Naive thymus-derived CD4-positive, alpha-beta T cell (primary cell): ENCODE data around the gene TMEM181. TPM values are rescaled to one million over a fixed set of nuclear protein-coding genes. Genes with fewer than 3 reads are reported as not detected.
"Not testable (repeated sequence)": the region's sequence is repeated elsewhere in the genome, so short reads cannot be mapped to it uniquely, and the experiment has no call there.

Experiments
- ATAC-seq: fragments of 150-1000 bp; cut with Tn5 transposase; 2 replicates; pipeline ENCODE4 v1.10.0; 2021; ENCODE audit warnings: mild to moderate bottlenecking, moderate library complexity
- CTCF ChIA-PET: fragments of 350-600 bp; sonication (Branson Sonifier 250); formaldehyde crosslinking; loops from one replicate; lab custom pipeline; 2021; ENCODE audit warnings: antibody characterized with exemption; lab: Charles Lee
- POLR2A ChIA-PET: fragments of 350-600 bp; sonication (Branson Sonifier 250); formaldehyde crosslinking; loops from one replicate; lab custom pipeline; 2021; ENCODE audit warnings: antibody characterized with exemption, inconsistent platforms; lab: Charles Lee
- DNase-seq, 9 donors: peaks; one replicate each; pipeline versions ENCODE4 v3.0.0 to v3.0.0-alpha.2; 2020 to 2022; ENCODE audit warnings: mixed read lengths in 1 of 9
- H3K27ac ChIP-seq: one replicate; pipeline ENCODE4 v1.7.0; 2013; ENCODE audit warnings: mild to moderate bottlenecking, low read depth, low read length, moderate library complexity
- H3K27me3 ChIP-seq, 2 donors: one replicate each; pipeline ENCODE4 v1.7.0; 2013; ENCODE audit warnings: low read length in 2 of 2, mild to moderate bottlenecking in 2 of 2, moderate library complexity in 2 of 2; ENCODE audit not compliant: control insufficient read depth in 2 of 2, insufficient read depth in 2 of 2
- H3K36me3 ChIP-seq, 3 experiments: 1 replicate in 2 of 3; 2 replicates in 1 of 3; pipeline ENCODE4 v1.7.0; 2013; ENCODE audit warnings: low read length in 3 of 3, mild to moderate bottlenecking in 3 of 3, moderate library complexity in 1 of 3; ENCODE audit not compliant: insufficient read depth in 3 of 3, control insufficient read depth in 2 of 3
- H3K4me1 ChIP-seq, 2 donors: one replicate each; pipeline ENCODE4 v1.7.0; 2013; ENCODE audit warnings: low read length in 2 of 2, mild to moderate bottlenecking in 2 of 2, moderate library complexity in 1 of 2; ENCODE audit not compliant: control insufficient read depth in 2 of 2, insufficient read depth in 2 of 2
- H3K4me3 ChIP-seq: 2 replicates; pipeline ENCODE4 v1.7.0; 2013; ENCODE audit warnings: mild to moderate bottlenecking, low read length
- H3K9me3 ChIP-seq, 3 experiments: 1 replicate in 2 of 3; 2 replicates in 1 of 3; pipeline ENCODE4 v1.7.0; 2013; ENCODE audit warnings: low read length in 3 of 3; ENCODE audit not compliant: control insufficient read depth in 2 of 3
- H3K27ac Mint-ChIP-seq, 9 donors: one replicate each; pipeline ENCODE4 v1.8.0; 2020 to 2022; ENCODE audit warnings: mixed read lengths in 9 of 9, mild to moderate bottlenecking in 8 of 9, moderate library complexity in 5 of 9, inconsistent platforms in 2 of 9
- H3K27me3 Mint-ChIP-seq, 5 donors: one replicate each; pipeline ENCODE4 v1.8.0; 2021 to 2022; ENCODE audit warnings: mixed read lengths in 5 of 5, mild to moderate bottlenecking in 1 of 5
- H3K36me3 Mint-ChIP-seq, 5 donors: one replicate each; pipeline ENCODE4 v1.8.0; 2020 to 2022; ENCODE audit warnings: mixed read lengths in 5 of 5, mild to moderate bottlenecking in 3 of 5, inconsistent platforms in 1 of 5
- H3K4me1 Mint-ChIP-seq, 7 donors: one replicate each; pipeline ENCODE4 v1.8.0; 2020 to 2022; ENCODE audit warnings: mixed read lengths in 7 of 7, mild to moderate bottlenecking in 3 of 7, inconsistent platforms in 1 of 7
- H3K4me3 Mint-ChIP-seq, 10 donors: one replicate each; pipeline ENCODE4 v1.8.0; 2020 to 2022; ENCODE audit warnings: mild to moderate bottlenecking in 10 of 10, mixed read lengths in 10 of 10, moderate library complexity in 6 of 10, inconsistent platforms in 2 of 10
- H3K9me3 Mint-ChIP-seq, 11 donors: one replicate each; pipeline ENCODE4 v1.8.0; 2020 to 2022; ENCODE audit warnings: mixed read lengths in 11 of 11, mild to moderate bottlenecking in 4 of 11, inconsistent platforms in 1 of 11, moderate library complexity in 1 of 11
- intact Hi-C, 2 donors: fragments of 100-400 bp; cut with micrococcal nuclease; formaldehyde crosslinking; loops; one replicate each; pipeline ENCODE4 v1.15.1; 2023
- polyA plus RNA-seq, 2 donors: library from polyadenylated mRNA; unstranded; fragments of 300-500 nt; fragmentation: Illumina TruSeq; gene quantifications; one replicate each; pipeline ENCODE4 v1.2.3, GENCODE V29; 2021
- total RNA-seq, 6 experiments: library from RNA in 5 of 6; stranded (reverse) in 5 of 6; gene quantifications; 1 replicate in 5 of 6; 2 replicates in 1 of 6; pipeline ENCODE4 v1.2.3 and lab custom pipeline; 2021 to 2026

TMEM181 gene
- total and polyA plus RNA-seq, 7 experiments from 2014 or later, result 1.9 to 17.2 (median 15.7) TPM

GRCh38 chr6:158554611-158555361, 5.1 kb upstream of the TMEM181 start:
- Mint-ChIP-seq H3K4me3 (no peak overlapping the region), H3K9me3 (no peaks in the 10 kb centered on the region), H3K27me3 (peaks cover 0 to 35% (median 0%) of the 10 kb centered on the region in 5 donors), H3K36me3 (no peaks in the 10 kb centered on the region), H3K27ac (no peak overlapping the region), H3K4me1 (peaks cover 0 to 14% (median 4%) of the 10 kb centered on the region in 7 donors)
- Histone ChIP-seq H3K4me1 (peaks cover 5 to 6% of the 10 kb centered on the region in 2 donors), H3K27me3 (no peaks in the 10 kb centered on the region), H3K27ac (no peak overlapping the region), H3K9me3 (no peaks in the 10 kb centered on the region), H3K4me3 (no peak overlapping the region), H3K36me3 (no peaks in the 10 kb centered on the region)
- DNase-seq (no peak), ATAC-seq (no peak)
- ChIA-PET POLR2A (interaction anchor here (0.5 kb wide), 1 partner anchor 99 kb away, joined by 5 read pairs; no protein-coding TSS in a partner anchor), CTCF (no interaction called here)
- intact Hi-C loops, result no loop called here

GRCh38 chr6:158556113-158556512, 3.8 kb upstream of the TMEM181 start:
- ATAC-seq (no peak), DNase-seq (no peak)
- POLR2A ChIA-PET, result no interaction called here
- Histone ChIP-seq H3K27me3 (no peaks in the 10 kb centered on the region), H3K9me3 (no peaks in the 10 kb centered on the region), H3K4me1 (peaks cover 8 to 9% of the 10 kb centered on the region in 2 donors), H3K27ac (no peak overlapping the region), H3K4me3 (no peak overlapping the region), H3K36me3 (peaks cover 0 to 6% (median 0%) of the 10 kb centered on the region in 3 experiments)
- peaks cover 0 to 37% (median 0%) of the 10 kb centered on the region in 5 donors for H3K27me3 Mint-ChIP-seq
- H3K4me1 Mint-ChIP-seq, result peaks cover 2 to 19% (median 9%) of the 10 kb centered on the region in 7 donors
- H3K36me3 Mint-ChIP-seq, result no peaks in the 10 kb centered on the region
- H3K9me3 Mint-ChIP-seq, result no peaks in the 10 kb centered on the region
- no peak overlapping the region for H3K4me3 Mint-ChIP-seq
- CTCF ChIA-PET, result no interaction called here
- H3K27ac Mint-ChIP-seq, result no peak overlapping the region
- intact Hi-C loops, result no loop called here

- H3K27me3 ChIP-seq, CTCF ChIA-PET, H3K9me3 ChIP-seq, H3K4me3 ChIP-seq, H3K27ac ChIP-seq, intact Hi-C loops, H3K9me3 Mint-ChIP-seq, H3K27ac Mint-ChIP-seq, H3K36me3 Mint-ChIP-seq, H3K36me3 ChIP-seq, ATAC-seq, DNase-seq: not testable (repeated sequence)
- Mint-ChIP-seq H3K27me3 (peaks cover 0 to 34% (median 0%) of the 10 kb centered on the region in 5 donors), H3K4me1 (peaks cover 11 to 29% (median 19%) of the 10 kb centered on the region in 7 donors), H3K4me3 (peak overlapping the region in 1 of 10 donors; percentile 29)
- POLR2A ChIA-PET, result interaction anchor here (2.7 kb wide), 1 partner anchor 11 kb away, joined by 13 read pairs; no protein-coding TSS in a partner anchor
- H3K4me1 ChIP-seq, result peaks cover 17 to 19% of the 10 kb centered on the region in 2 donors
Observed at GRCh38 chr6:158557110-158557509, 2.8 kb upstream of the TMEM181 start.

- no peak for ATAC-seq
- no peak overlapping the region for H3K4me3 ChIP-seq
- intact Hi-C loops, result no loop called here
- H3K36me3 Mint-ChIP-seq, result no peaks in the 10 kb centered on the region
- H3K4me3 Mint-ChIP-seq, result peak overlapping the region in 5 of 10 donors; percentile 24 to 58 (median 45)
- DNase-seq, result no peak
- POLR2A ChIA-PET, result interaction anchor here (2.5 to 2.7 kb wide), 2 partner anchors 10 to 21 kb away, joined by 7 to 13 read pairs; no protein-coding TSS in a partner anchor
- peaks cover 18 to 32% (median 27%) of the 10 kb centered on the region in 7 donors for H3K4me1 Mint-ChIP-seq
- H3K27me3 Mint-ChIP-seq, result peaks cover 0 to 25% (median 0%) of the 10 kb centered on the region in 5 donors
- CTCF ChIA-PET, result interaction anchor here (0.7 kb wide), 1 partner anchor 590 kb away, joined by 3 read pairs; no protein-coding TSS in a partner anchor
- peaks cover 21 to 23% of the 10 kb centered on the region in 2 donors for H3K4me1 ChIP-seq
- no peaks in the 10 kb centered on the region for H3K9me3 Mint-ChIP-seq
- peaks cover 0 to 6% (median 0%) of the 10 kb centered on the region in 3 experiments for H3K36me3 ChIP-seq
- no peaks in the 10 kb centered on the region for H3K9me3 ChIP-seq
- no peak overlapping the region for H3K27ac ChIP-seq
- H3K27ac Mint-ChIP-seq, result peak overlapping the region in 2 of 9 donors; percentile 26 to 39
- no peaks in the 10 kb centered on the region for H3K27me3 ChIP-seq
Observed at GRCh38 chr6:158557927-158558326, 2.0 kb upstream of the TMEM181 start.

- no peaks in the 10 kb centered on the region for H3K9me3 ChIP-seq
- H3K4me3 ChIP-seq, result peak overlapping the region; percentile 64
- Mint-ChIP-seq H3K27me3 (peaks cover 0 to 25% (median 0%) of the 10 kb centered on the region in 5 donors), H3K4me3 (peak overlapping the region; percentile 68 to 97 (median 80)), H3K36me3 (peaks cover 0 to 2% (median 0%) of the 10 kb centered on the region in 5 donors), H3K4me1 (peaks cover 18 to 32% (median 29%) of the 10 kb centered on the region in 7 donors), H3K27ac (peak overlapping the region; percentile 59 to 91 (median 81)), H3K9me3 (no peaks in the 10 kb centered on the region)
- ChIA-PET CTCF (interaction anchor here (0.5 to 0.9 kb wide), 3 partner anchors 10 to 591 kb away, joined by 3 to 5 read pairs (median 3); no protein-coding TSS in a partner anchor), POLR2A (interaction anchor here (0.6 to 2.7 kb wide), 7 partner anchors 9 to 481 kb away, joined by 3 to 13 read pairs (median 4); no protein-coding TSS in a partner anchor)
- intact Hi-C loops, result no loop called here
- no peak for DNase-seq
- H3K27me3 ChIP-seq, result no peaks in the 10 kb centered on the region
- no peak for ATAC-seq
- no peak overlapping the region for H3K27ac ChIP-seq
- H3K36me3 ChIP-seq, result peaks cover 0 to 6% (median 0%) of the 10 kb centered on the region in 3 experiments
- peaks cover 23% of the 10 kb centered on the region in 2 donors for H3K4me1 ChIP-seq
Observed at GRCh38 chr6:158558415-158559306, 1.2 kb upstream of the TMEM181 start.
